BJ (cell line): Measurements from ENCODE around the gene MFAP5. TPM values are rescaled to one million over a fixed set of nuclear protein-coding genes. Genes with fewer than 3 reads are reported as not detected.
"Not testable (repeated sequence)": the region's sequence is repeated elsewhere in the genome, so short reads cannot be mapped to it uniquely, and the experiment has no call there.

ENCODE experiments used
- CTCF ChIA-PET: fragments of 350-600 bp; formaldehyde crosslinking; extraction: SDS; loops from one replicate; lab custom pipeline; 2021; ENCODE audit warnings: antibody characterized with exemption, inconsistent platforms; lab: Yijun Ruan, JAX
- POLR2A ChIA-PET: fragments of 300-600 bp; sonication (Branson Sonifier 250); formaldehyde crosslinking; extraction: SDS; loops from one replicate; lab custom pipeline; 2021; ENCODE audit warnings: antibody characterized with exemption; lab: Charles Lee
- DNase-seq: peaks from one replicate; pipeline ENCODE4 v3.0.0-alpha.2; 2011; ENCODE audit warnings: low read depth
- H3K27me3 ChIP-seq: 2 replicates; pipeline ENCODE4 v1.6.0; 2011; ENCODE audit warnings: low read length; ENCODE audit not compliant: control insufficient read depth, insufficient read depth
- H3K36me3 ChIP-seq: 2 replicates; pipeline ENCODE4 v1.5.1; 2011; ENCODE audit warnings: low read length; ENCODE audit not compliant: control insufficient read depth, insufficient read depth
- H3K4me3 ChIP-seq: 2 replicates; pipeline ENCODE4 v1.5.1; 2011; ENCODE audit warnings: low read depth, mild to moderate bottlenecking, control low read depth, low read length
- CTCF ChIP-seq: IDR thresholded peaks from 2 replicates; pipeline ENCODE4 v1.5.1; 2011; ENCODE audit warnings: low read depth, mild to moderate bottlenecking, control low read depth, inconsistent platforms, low read length, moderate library complexity; ENCODE audit not compliant: insufficient read depth
- polyA plus RNA-seq: library from polyadenylated mRNA; depleted of rRNA; stranded (reverse); fragments of >200 nt; gene quantifications from 2 replicates; pipeline ENCODE4 v1.2.3, GENCODE V29; 2011

MFAP5 gene
- polyA plus RNA-seq, 1 experiment: 172 TPM

GRCh38 chr12:8636581-8636980, 26.0 kb downstream of the MFAP5 start:
- Histone ChIP-seq H3K36me3 (no peaks in the 10 kb centered on the region), H3K27me3 (no peaks in the 10 kb centered on the region), H3K4me3 (no peak overlapping the region)
- CTCF ChIA-PET: interaction anchor here (1.4 kb wide), 1 partner anchor 11 kb away, joined by 4 read pairs; no protein-coding TSS in a partner anchor
- POLR2A ChIA-PET: no interaction called here
- TF ChIP-seq CTCF: no peak
- DNase-seq: no peak

GRCh38 chr12:8636007-8636346, 26.6 kb downstream of the MFAP5 start:
- CTCF ChIA-PET: interaction anchor here (1.4 kb wide), 1 partner anchor 12 kb away, joined by 4 read pairs; no protein-coding TSS in a partner anchor
- H3K4me3 ChIP-seq, H3K27me3 ChIP-seq, H3K36me3 ChIP-seq, POLR2A ChIA-PET, DNase-seq: not testable (repeated sequence)

GRCh38 chr12:8635342-8636006, 27.2 kb downstream of the MFAP5 start:
- CTCF ChIA-PET, POLR2A ChIA-PET, DNase-seq, H3K27me3 ChIP-seq, H3K36me3 ChIP-seq, H3K4me3 ChIP-seq: not testable (repeated sequence)

- DNase-seq: no peak
- H3K36me3 ChIP-seq: no peaks in the 10 kb centered on the region
- no peaks in the 10 kb centered on the region for H3K27me3 ChIP-seq
- no peak for TF ChIP-seq CTCF
- POLR2A ChIA-PET: no interaction called here
- CTCF ChIA-PET: interaction anchor here (0.8 kb wide), 1 partner anchor 86 kb away, joined by 5 read pairs; no protein-coding TSS in a partner anchor
- H3K4me3 ChIP-seq: no peak overlapping the region
Measured at GRCh38 chr12:8630131-8630530, 32.5 kb downstream of the MFAP5 start.

- ChIA-PET POLR2A (no interaction called here), CTCF (interaction anchor here (0.8 to 1.4 kb wide), 2 partner anchors 15 to 85 kb away, joined by 3 to 5 read pairs; no protein-coding TSS in a partner anchor)
- Histone ChIP-seq H3K27me3 (no peaks in the 10 kb centered on the region), H3K36me3 (no peaks in the 10 kb centered on the region), H3K4me3 (no peak overlapping the region)
- TF ChIP-seq CTCF: no peak
- DNase-seq: peak; percentile 34
Measured at GRCh38 chr12:8629486-8630033, 33.1 kb downstream of the MFAP5 start.

GRCh38 chr12:8628731-8629130, 33.9 kb downstream of the MFAP5 start:
- no peak for DNase-seq
- ChIA-PET POLR2A (no interaction called here), CTCF (interaction anchor here (1.0 to 1.6 kb wide), 4 partner anchors 9 to 85 kb away, joined by 3 to 7 read pairs (median 4); no protein-coding TSS in a partner anchor)
- Histone ChIP-seq H3K27me3 (no peaks in the 10 kb centered on the region), H3K36me3 (no peaks in the 10 kb centered on the region), H3K4me3 (no peak overlapping the region)
- TF ChIP-seq CTCF: no peak

GRCh38 chr12:8624750-8625149, 37.9 kb downstream of the MFAP5 start:
- H3K4me3 ChIP-seq, DNase-seq, H3K36me3 ChIP-seq, POLR2A ChIA-PET, CTCF ChIA-PET, H3K27me3 ChIP-seq: not testable (repeated sequence)
